Endodermal cell (in vitro differentiated cells): Measurements from ENCODE around the gene FAM24B. TPM values are rescaled to one million over a fixed set of nuclear protein-coding genes. Genes with fewer than 3 reads are reported as not detected.

Experiments used
- DNase-seq: peaks from one replicate; pipeline ENCODE4 v3.0.0-alpha.2; 2017
- H3K27ac ChIP-seq: 2 replicates; pipeline ENCODE4 v1.5.1; 2013; ENCODE audit warnings: mild to moderate bottlenecking, low read depth, low read length, moderate library complexity
- H3K27me3 ChIP-seq: 2 replicates; pipeline ENCODE4 v1.6.1; 2013; ENCODE audit warnings: mild to moderate bottlenecking, low read length, moderate library complexity; ENCODE audit not compliant: insufficient read depth, control insufficient read depth, poor library complexity, severe bottlenecking
- H3K36me3 ChIP-seq: 2 replicates; pipeline ENCODE4 v1.7.0; 2013; ENCODE audit warnings: mild to moderate bottlenecking, low read length, moderate library complexity; ENCODE audit not compliant: control insufficient read depth, insufficient read depth
- H3K4me1 ChIP-seq: one replicate; pipeline ENCODE4 v1.7.0; 2013; ENCODE audit warnings: low read length; ENCODE audit not compliant: control insufficient read depth, insufficient read depth
- H3K4me3 ChIP-seq: 2 replicates; pipeline ENCODE4 v1.5.1; 2013; ENCODE audit warnings: mild to moderate bottlenecking, low read length, moderate library complexity
- H3K9ac ChIP-seq: 2 replicates; pipeline ENCODE4 v1.6.1; 2013; ENCODE audit warnings: mild to moderate bottlenecking, low read length, moderate library complexity; ENCODE audit not compliant: poor library complexity, severe bottlenecking; ENCODE audit errors: extremely low read depth
- H3K9me3 ChIP-seq: 2 replicates; pipeline ENCODE4 v1.6.1; 2013; ENCODE audit warnings: mild to moderate bottlenecking, low read length, moderate library complexity; ENCODE audit not compliant: control insufficient read depth
- H3K27ac Mint-ChIP-seq: 2 replicates; pipeline ENCODE4 v1.8.0; 2020; ENCODE audit warnings: mixed read lengths
- H3K27me3 Mint-ChIP-seq: 2 replicates; pipeline ENCODE4 v1.8.0; 2021; ENCODE audit warnings: mild to moderate bottlenecking, mixed read lengths; ENCODE audit not compliant: insufficient read depth
- H3K36me3 Mint-ChIP-seq: 2 replicates; pipeline ENCODE4 v1.8.0; 2020; ENCODE audit warnings: low read depth, mixed read lengths
- H3K4me1 Mint-ChIP-seq: 2 replicates; pipeline ENCODE4 v1.8.0; 2020; ENCODE audit warnings: mixed read lengths
- H3K4me3 Mint-ChIP-seq: 2 replicates; pipeline ENCODE4 v1.8.0; 2020; ENCODE audit warnings: mild to moderate bottlenecking, moderate library complexity, mixed read lengths
- H3K9me3 Mint-ChIP-seq: 2 replicates; pipeline ENCODE4 v1.8.0; 2020; ENCODE audit warnings: mild to moderate bottlenecking, mixed read lengths
- CTCF ChIP-seq: fragments of 200-600 bp; sonication (generic); conservative IDR thresholded peaks from 2 replicates; pipeline ENCODE4 v1.5.0; 2021; ENCODE audit warnings: antibody characterized with exemption, mild to moderate bottlenecking
- WGBS, 2 experiments: methylation state at CpG; one replicate each; pipeline versions ENCODE4 v1.1.5 to v1.1.7; 2013; ENCODE audit warnings: missing lambda C conversion rate in 2 of 2, mixed read lengths in 1 of 2; ENCODE audit not compliant: insufficient coverage in 1 of 2, insufficient read length in 1 of 2; 5-methylcytosine and 5-hydroxymethylcytosine counted together
- total RNA-seq, 2 donors: library from RNA; stranded (reverse); fragmentation: NEBNext Ultra II Directional in 1 of 2; extraction: Animal tissue kit (Norgen Biotek cat#: 25700) in 1 of 2; gene quantifications; 2 replicates in 1 of 2; 3 replicates in 1 of 2; pipeline ENCODE4 v1.2.1, GENCODE V29; 2021

The FAM24B gene
- total RNA-seq, 2 donors from 2014 or later, result 2.9 TPM; not detected in 1

GRCh38 chr10:122856902-122857301 lies 22.5 kb downstream of the FAM24B start:
- Mint-ChIP-seq H3K36me3 (peaks cover 2% of the 10 kb centered on the region), H3K27ac (no peak overlapping the region), H3K27me3 (no peaks in the 10 kb centered on the region), H3K9me3 (no peaks in the 10 kb centered on the region), H3K4me1 (peaks cover 21% of the 10 kb centered on the region), H3K4me3 (no peak overlapping the region)
- no peak overlapping the region for H3K27ac ChIP-seq
- no peak for TF ChIP-seq CTCF
- no peak overlapping the region for H3K4me3 ChIP-seq
- WGBS, 2 experiments, result 79% methylated on average over 1 of the region's 1 CpG; no CpG with 5 or more reads in 1 of the 2 experiments
- H3K36me3 ChIP-seq, result no peaks in the 10 kb centered on the region
- no peak overlapping the region for H3K9ac ChIP-seq
- H3K27me3 ChIP-seq, result no peaks in the 10 kb centered on the region
- H3K4me1 ChIP-seq, result no peaks in the 10 kb centered on the region
- H3K9me3 ChIP-seq, result no peaks in the 10 kb centered on the region
- no peak for DNase-seq

DNA sequence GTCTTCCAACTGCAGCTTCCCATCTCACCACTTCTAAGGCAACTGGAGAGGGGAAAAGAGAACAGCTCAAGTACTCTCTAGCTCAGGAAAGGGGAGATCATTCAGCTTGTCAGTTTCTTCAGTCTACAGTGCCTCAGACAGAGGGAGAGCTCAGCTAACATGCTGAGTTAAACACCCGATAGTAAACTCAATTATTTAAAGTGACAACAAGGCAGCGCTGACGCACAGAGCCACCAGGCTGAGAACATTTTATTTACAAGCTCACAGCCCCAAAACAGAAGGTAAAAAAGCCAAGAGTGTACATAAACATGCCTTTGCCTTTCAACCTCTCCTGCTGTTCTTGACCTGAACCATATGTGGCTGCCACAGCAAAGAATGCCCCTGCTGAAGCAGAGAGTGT lies 23.6 kb downstream of the FAM24B start:
- H3K9me3 ChIP-seq, result no peaks in the 10 kb centered on the region
- H3K36me3 ChIP-seq, result no peaks in the 10 kb centered on the region
- peaks cover 30% of the 10 kb centered on the region for H3K4me1 Mint-ChIP-seq
- H3K9me3 Mint-ChIP-seq, result no peaks in the 10 kb centered on the region
- peaks cover under 1% of the 10 kb centered on the region for H3K4me1 ChIP-seq
- H3K4me3 ChIP-seq, result no peak overlapping the region
- H3K9ac ChIP-seq, result no peak overlapping the region
- DNase-seq, result peak; percentile 32
- no peak overlapping the region for H3K27ac Mint-ChIP-seq
- no peak overlapping the region for H3K4me3 Mint-ChIP-seq
- no peaks in the 10 kb centered on the region for H3K27me3 Mint-ChIP-seq
- 75 to 92% methylated on average over 3 of the region's 3 CpGs for WGBS, 2 experiments
- H3K27me3 ChIP-seq, result no peaks in the 10 kb centered on the region
- H3K27ac ChIP-seq, result no peak overlapping the region
- peaks cover 2% of the 10 kb centered on the region for H3K36me3 Mint-ChIP-seq
- no peak for TF ChIP-seq CTCF

DNA sequence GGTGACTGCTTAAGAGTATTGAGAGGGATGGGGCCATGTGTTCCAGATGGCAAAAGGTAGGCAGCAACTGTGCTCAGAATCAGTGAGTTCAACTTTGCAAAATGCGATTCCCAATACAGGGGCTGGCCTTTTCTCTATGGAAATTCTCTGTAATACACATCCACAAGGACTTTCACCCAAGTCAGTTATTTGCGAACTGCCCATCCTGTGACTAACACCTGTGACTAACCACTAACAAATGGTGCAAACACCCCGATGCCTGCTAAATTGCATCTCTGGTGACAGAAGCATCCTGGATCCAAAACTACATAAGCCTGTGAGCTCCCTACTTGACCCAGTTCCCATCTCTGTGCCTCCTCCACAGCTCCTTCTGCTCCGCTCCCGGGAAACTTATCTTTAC lies 24.7 kb downstream of the FAM24B start:
- Histone ChIP-seq H3K9me3 (no peaks in the 10 kb centered on the region), H3K9ac (no peak overlapping the region), H3K27me3 (no peaks in the 10 kb centered on the region), H3K4me3 (no peak overlapping the region), H3K27ac (no peak overlapping the region), H3K4me1 (peaks cover 2% of the 10 kb centered on the region), H3K36me3 (no peaks in the 10 kb centered on the region)
- Mint-ChIP-seq H3K9me3 (no peaks in the 10 kb centered on the region), H3K27me3 (no peaks in the 10 kb centered on the region), H3K4me1 (peaks cover 37% of the 10 kb centered on the region), H3K36me3 (peaks cover 2% of the 10 kb centered on the region), H3K27ac (no peak overlapping the region), H3K4me3 (no peak overlapping the region)
- WGBS, 2 experiments, result 85 to 88% methylated on average over 4 to 5 of the region's 5 CpGs
- DNase-seq, result no peak
- TF ChIP-seq CTCF, result no peak
